Measurements from ENCODE around the gene HSD17B3.

DNA sequence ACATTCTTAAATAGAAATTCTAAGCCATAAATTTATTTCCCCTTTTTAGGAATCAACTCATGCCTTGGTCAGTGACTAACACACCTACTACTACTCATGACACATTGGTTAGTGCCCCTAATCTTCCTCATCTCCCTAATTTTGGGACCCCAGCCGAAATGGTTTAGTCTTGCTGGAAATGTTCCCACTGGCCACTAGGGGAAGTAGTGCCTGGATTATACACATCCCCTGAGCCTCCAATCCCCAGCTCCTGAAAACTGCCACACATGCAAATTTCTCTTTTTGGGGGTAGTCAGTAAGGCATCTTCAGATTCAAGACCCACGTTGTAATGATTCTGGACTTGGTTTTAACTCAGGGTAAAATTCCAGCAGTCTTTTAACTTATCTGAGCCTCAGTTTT, 79.8 kb downstream of the HSD17B3 start:
- TF ChIP-seq, protein P1, sequence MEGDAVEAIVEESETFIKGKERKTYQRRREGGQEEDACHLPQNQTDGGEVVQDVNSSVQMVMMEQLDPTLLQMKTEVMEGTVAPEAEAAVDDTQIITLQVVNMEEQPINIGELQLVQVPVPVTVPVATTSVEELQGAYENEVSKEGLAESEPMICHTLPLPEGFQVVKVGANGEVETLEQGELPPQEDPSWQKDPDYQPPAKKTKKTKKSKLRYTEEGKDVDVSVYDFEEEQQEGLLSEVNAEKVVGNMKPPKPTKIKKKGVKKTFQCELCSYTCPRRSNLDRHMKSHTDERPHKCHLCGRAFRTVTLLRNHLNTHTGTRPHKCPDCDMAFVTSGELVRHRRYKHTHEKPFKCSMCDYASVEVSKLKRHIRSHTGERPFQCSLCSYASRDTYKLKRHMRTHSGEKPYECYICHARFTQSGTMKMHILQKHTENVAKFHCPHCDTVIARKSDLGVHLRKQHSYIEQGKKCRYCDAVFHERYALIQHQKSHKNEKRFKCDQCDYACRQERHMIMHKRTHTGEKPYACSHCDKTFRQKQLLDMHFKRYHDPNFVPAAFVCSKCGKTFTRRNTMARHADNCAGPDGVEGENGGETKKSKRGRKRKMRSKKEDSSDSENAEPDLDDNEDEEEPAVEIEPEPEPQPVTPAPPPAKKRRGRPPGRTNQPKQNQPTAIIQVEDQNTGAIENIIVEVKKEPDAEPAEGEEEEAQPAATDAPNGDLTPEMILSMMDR (conservative IDR thresholded peaks at IDR 0.05), result peak; percentile 66
- no peak for TF ChIP-seq EZH2 (IDR thresholded peaks at IDR 0.05; ENCODE audit: low read depth)

All from PC-9 (cell line).